Brain microvascular endothelial cell (primary cell): ENCODE measurements around the gene CDC42EP3.

Experiments used
- DNase-seq: peaks from one replicate; pipeline ENCODE4 v3.0.0-alpha.2; 2020
- H3K27ac ChIP-seq: fragments of 250-450 bp; sonication (Bioruptor Pico); 2 replicates; pipeline ENCODE4 v1.5.1; 2020; ENCODE audit warnings: mild to moderate bottlenecking, moderate library complexity
- H3K27me3 ChIP-seq: fragments of 250-450 bp; sonication (Bioruptor Pico); replicated peaks from 2 replicates; pipeline ENCODE4 v1.5.1; 2020; ENCODE audit warnings: mild to moderate bottlenecking
- H3K36me3 ChIP-seq: fragments of 250-450 bp; sonication (Bioruptor Pico); replicated peaks from 2 replicates; pipeline ENCODE4 v1.5.1; 2020; ENCODE audit warnings: mild to moderate bottlenecking
- H3K4me3 ChIP-seq: 2 replicates; pipeline ENCODE4 v1.5.1; 2011; ENCODE audit warnings: low read depth, mild to moderate bottlenecking, control low read depth, low read length, moderate library complexity
- in situ Hi-C: cut with HindIII; loops from 2 replicates; pipeline ENCODE4 v1.10.0; 2017; ENCODE audit warnings: low sequenced_read_pairs, low pct_ligation_motif_present
- TF ChIP-seq, protein P1 (sequence below): IDR thresholded peaks from 2 replicates; pipeline ENCODE4 v1.5.1; 2011; ENCODE audit warnings: low read depth, mild to moderate bottlenecking, moderate library complexity, low read length, control low read depth, inconsistent platforms; ENCODE audit errors: missing control alignments

CDC42EP3 gene

GRCh38 chr2:37711831-37712230 is 40.4 kb upstream of the CDC42EP3 start:
- peak overlapping the region; percentile 68 for H3K27ac ChIP-seq
- peak; percentile 45 for DNase-seq

DNA sequence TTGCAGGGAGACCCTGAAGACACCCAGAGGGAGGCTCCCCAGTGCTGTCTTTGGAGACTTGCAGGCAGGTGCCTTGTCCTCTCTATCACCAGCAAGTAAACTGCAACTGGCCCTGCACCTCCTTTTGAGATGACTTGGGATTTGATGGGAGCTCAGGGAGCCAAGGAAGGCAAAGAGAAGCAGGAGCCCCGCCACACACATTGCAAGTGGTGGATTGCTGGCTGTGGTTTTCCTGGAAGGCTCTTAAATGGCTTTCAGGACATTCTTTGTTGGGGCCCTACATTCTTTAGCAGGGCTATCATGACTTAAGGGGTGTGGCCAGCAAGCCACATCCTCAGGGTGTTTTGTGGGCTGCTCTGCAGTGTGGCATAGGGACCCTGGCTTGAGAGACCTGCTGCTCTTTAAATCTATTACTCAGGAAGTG is 39.9 kb upstream of the CDC42EP3 start:
- Histone ChIP-seq H3K27me3 (no peaks in the 10 kb centered on the region), H3K4me3 (no peak overlapping the region), H3K36me3 (no peaks in the 10 kb centered on the region), H3K27ac (peak overlapping the region; percentile 68)
- peak; percentile 85 for DNase-seq
- TF ChIP-seq, protein P1, sequence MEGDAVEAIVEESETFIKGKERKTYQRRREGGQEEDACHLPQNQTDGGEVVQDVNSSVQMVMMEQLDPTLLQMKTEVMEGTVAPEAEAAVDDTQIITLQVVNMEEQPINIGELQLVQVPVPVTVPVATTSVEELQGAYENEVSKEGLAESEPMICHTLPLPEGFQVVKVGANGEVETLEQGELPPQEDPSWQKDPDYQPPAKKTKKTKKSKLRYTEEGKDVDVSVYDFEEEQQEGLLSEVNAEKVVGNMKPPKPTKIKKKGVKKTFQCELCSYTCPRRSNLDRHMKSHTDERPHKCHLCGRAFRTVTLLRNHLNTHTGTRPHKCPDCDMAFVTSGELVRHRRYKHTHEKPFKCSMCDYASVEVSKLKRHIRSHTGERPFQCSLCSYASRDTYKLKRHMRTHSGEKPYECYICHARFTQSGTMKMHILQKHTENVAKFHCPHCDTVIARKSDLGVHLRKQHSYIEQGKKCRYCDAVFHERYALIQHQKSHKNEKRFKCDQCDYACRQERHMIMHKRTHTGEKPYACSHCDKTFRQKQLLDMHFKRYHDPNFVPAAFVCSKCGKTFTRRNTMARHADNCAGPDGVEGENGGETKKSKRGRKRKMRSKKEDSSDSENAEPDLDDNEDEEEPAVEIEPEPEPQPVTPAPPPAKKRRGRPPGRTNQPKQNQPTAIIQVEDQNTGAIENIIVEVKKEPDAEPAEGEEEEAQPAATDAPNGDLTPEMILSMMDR = no peak
- in situ Hi-C loops = no loop called here

More at GRCh38 chr2:37711831-37712230, 40.4 kb upstream of the CDC42EP3 start:
- TF ChIP-seq, protein P1 = no peak
- H3K4me3 ChIP-seq = no peak overlapping the region
- in situ Hi-C loops = no loop called here
- no peaks in the 10 kb centered on the region for H3K27me3 ChIP-seq
- H3K36me3 ChIP-seq = no peaks in the 10 kb centered on the region

GRCh38 chr2:37709111-37709510 is 37.7 kb upstream of the CDC42EP3 start:
- TF ChIP-seq, protein P1 = no peak
- Histone ChIP-seq H3K4me3 (no peak overlapping the region), H3K27me3 (no peaks in the 10 kb centered on the region), H3K36me3 (no peaks in the 10 kb centered on the region), H3K27ac (no peak overlapping the region)
- no peak for DNase-seq
- in situ Hi-C loops = no loop called here

GRCh38 chr2:37708146-37708545 is 36.7 kb upstream of the CDC42EP3 start:
- H3K27ac ChIP-seq = no peak overlapping the region
- TF ChIP-seq, protein P1 = no peak
- no peaks in the 10 kb centered on the region for H3K36me3 ChIP-seq
- in situ Hi-C loops = no loop called here
- DNase-seq = no peak
- no peak overlapping the region for H3K4me3 ChIP-seq
- no peaks in the 10 kb centered on the region for H3K27me3 ChIP-seq

GRCh38 chr2:37707393-37707792 is 36.0 kb upstream of the CDC42EP3 start:
- H3K36me3 ChIP-seq = no peaks in the 10 kb centered on the region
- in situ Hi-C loops = no loop called here
- H3K27ac ChIP-seq = no peak overlapping the region
- no peak overlapping the region for H3K4me3 ChIP-seq
- no peaks in the 10 kb centered on the region for H3K27me3 ChIP-seq
- no peak for DNase-seq
- TF ChIP-seq, protein P1 = no peak
